Mesodermal cell (in vitro differentiated cells): Measurements from ENCODE around the gene RPS18.
"Not testable (repeated sequence)": the region's sequence is repeated elsewhere in the genome, so short reads cannot be mapped to it uniquely, and the experiment has no call there.

ENCODE experiments used
- H3K27ac ChIP-seq: 2 replicates; pipeline ENCODE4 v1.7.0; 2013; ENCODE audit warnings: mild to moderate bottlenecking, low read depth, low read length, moderate library complexity; ENCODE audit not compliant: severe bottlenecking
- H3K36me3 ChIP-seq: 2 replicates; pipeline ENCODE4 v1.7.1; 2013; ENCODE audit warnings: mild to moderate bottlenecking, low read length, moderate library complexity; ENCODE audit not compliant: control insufficient read depth, insufficient read depth
- H3K4me1 ChIP-seq: one replicate; pipeline ENCODE4 v1.7.1; 2013; ENCODE audit warnings: mild to moderate bottlenecking, low read length; ENCODE audit not compliant: insufficient read depth, control insufficient read depth, poor library complexity, severe bottlenecking
- H3K4me3 ChIP-seq: 2 replicates; pipeline ENCODE4 v1.7.0; 2013; ENCODE audit warnings: low read length, control low read depth, mild to moderate bottlenecking; ENCODE audit not compliant: insufficient read depth, poor library complexity, severe bottlenecking; ENCODE audit errors: extremely low read depth
- H3K9me3 ChIP-seq: 2 replicates; pipeline ENCODE4 v1.7.1; 2013; ENCODE audit warnings: mild to moderate bottlenecking, low read length, moderate library complexity; ENCODE audit not compliant: control insufficient read depth
- WGBS, 2 experiments: methylation state at CpG; one replicate each; pipeline ENCODE4 v1.1.5; 2013; ENCODE audit warnings: missing lambda C conversion rate in 2 of 2; ENCODE audit not compliant: insufficient coverage in 2 of 2; 5-methylcytosine and 5-hydroxymethylcytosine counted together

RPS18 gene

GRCh38 chr6:33248932-33249731 is 22.7 kb upstream of the RPS18 start:
- H3K36me3 ChIP-seq: peaks cover 13% of the 10 kb centered on the region
- no peaks in the 10 kb centered on the region for H3K9me3 ChIP-seq
- peak overlapping the region; percentile 48 for H3K4me3 ChIP-seq
- H3K27ac ChIP-seq: peak overlapping the region; percentile 79
- peaks cover 10% of the 10 kb centered on the region for H3K4me1 ChIP-seq
- 1% methylated on average over 49 to 57 of the region's 58 CpGs for WGBS, 2 experiments

- Histone ChIP-seq H3K9me3 (no peaks in the 10 kb centered on the region), H3K4me3 (peak overlapping the region; percentile 48), H3K36me3 (peaks cover 14% of the 10 kb centered on the region), H3K27ac (peak overlapping the region; percentile 79), H3K4me1 (peaks cover 10% of the 10 kb centered on the region)
- WGBS, 2 experiments: 43 to 48% methylated on average over 11 of the region's 15 CpGs
Measured at GRCh38 chr6:33249732-33250630, 21.9 kb upstream of the RPS18 start.

- Histone ChIP-seq H3K9me3 (no peaks in the 10 kb centered on the region), H3K4me3 (no peak overlapping the region), H3K27ac (no peak overlapping the region), H3K4me1 (peaks cover 10% of the 10 kb centered on the region), H3K36me3 (peaks cover 16% of the 10 kb centered on the region)
- WGBS, 2 experiments: 98 to 99% methylated on average over 9 to 12 of the region's 13 CpGs
Measured at GRCh38 chr6:33250731-33251130, 21.1 kb upstream of the RPS18 start.

GRCh38 chr6:33251395-33252012 is 20.4 kb upstream of the RPS18 start:
- Histone ChIP-seq H3K9me3 (no peaks in the 10 kb centered on the region), H3K27ac (no peak overlapping the region), H3K36me3 (peaks cover 19% of the 10 kb centered on the region), H3K4me1 (peaks cover 10% of the 10 kb centered on the region), H3K4me3 (no peak overlapping the region)
- WGBS, 2 experiments: 91 to 92% methylated on average over 5 to 6 of the region's 6 CpGs

- Histone ChIP-seq H3K4me3 (no peak overlapping the region), H3K9me3 (no peaks in the 10 kb centered on the region), H3K27ac (no peak overlapping the region), H3K36me3 (peaks cover 31% of the 10 kb centered on the region), H3K4me1 (peaks cover 10% of the 10 kb centered on the region)
Measured at GRCh38 chr6:33252759-33253158, 19.1 kb upstream of the RPS18 start.

- Histone ChIP-seq H3K4me1 (peaks cover 10% of the 10 kb centered on the region), H3K4me3 (no peak overlapping the region), H3K36me3 (peaks cover 43% of the 10 kb centered on the region), H3K9me3 (no peaks in the 10 kb centered on the region), H3K27ac (no peak overlapping the region)
- no CpG with 5 or more reads among the region's 4 CpGs for WGBS, 2 experiments
Measured at GRCh38 chr6:33254591-33254990, 17.3 kb upstream of the RPS18 start.

- Histone ChIP-seq H3K27ac (no peak overlapping the region), H3K9me3 (no peaks in the 10 kb centered on the region), H3K36me3 (peaks cover 59% of the 10 kb centered on the region), H3K4me1 (no peaks in the 10 kb centered on the region), H3K4me3 (no peak overlapping the region)
- WGBS, 2 experiments: 95% methylated on average over 4 of the region's 5 CpGs
Measured at GRCh38 chr6:33259032-33259431, 12.8 kb upstream of the RPS18 start.

GRCh38 chr6:33262490-33262889 is 9.4 kb upstream of the RPS18 start:
- H3K36me3 ChIP-seq: peaks cover 72% of the 10 kb centered on the region
- not testable (repeated sequence) for H3K4me3 ChIP-seq, H3K9me3 ChIP-seq, H3K27ac ChIP-seq, H3K4me1 ChIP-seq
- 75% methylated on average over 3 of the region's 3 CpGs; no CpG with 5 or more reads in 1 of the 2 experiments for WGBS, 2 experiments

- Histone ChIP-seq H3K4me1 (no peaks in the 10 kb centered on the region), H3K36me3 (peaks cover 77% of the 10 kb centered on the region), H3K9me3 (no peaks in the 10 kb centered on the region), H3K4me3 (no peak overlapping the region), H3K27ac (no peak overlapping the region)
- WGBS, 2 experiments: 95 to 98% methylated on average over 3 to 7 of the region's 7 CpGs
Measured at GRCh38 chr6:33264015-33264414, 7.9 kb upstream of the RPS18 start.

GRCh38 chr6:33271117-33271467 is 783 bp upstream of the RPS18 start:
- H3K4me3 ChIP-seq: peak overlapping the region; percentile 69
- WGBS, 2 experiments: 0 to 1% methylated on average over 4 to 5 of the region's 7 CpGs
- H3K27ac ChIP-seq: peak overlapping the region; percentile 94
- H3K9me3 ChIP-seq: no peaks in the 10 kb centered on the region
- peaks cover 16% of the 10 kb centered on the region for H3K4me1 ChIP-seq
- H3K36me3 ChIP-seq: peaks cover 76% of the 10 kb centered on the region
